Measurements from ENCODE around the gene PLAU. TPM values are rescaled to one million over a fixed set of nuclear protein-coding genes. Genes with fewer than 3 reads are reported as not detected.

PLAU gene
- total and polyA plus RNA-seq, 2 experiments from 2014 or later, result 13.3 to 17.5 TPM

DNA sequence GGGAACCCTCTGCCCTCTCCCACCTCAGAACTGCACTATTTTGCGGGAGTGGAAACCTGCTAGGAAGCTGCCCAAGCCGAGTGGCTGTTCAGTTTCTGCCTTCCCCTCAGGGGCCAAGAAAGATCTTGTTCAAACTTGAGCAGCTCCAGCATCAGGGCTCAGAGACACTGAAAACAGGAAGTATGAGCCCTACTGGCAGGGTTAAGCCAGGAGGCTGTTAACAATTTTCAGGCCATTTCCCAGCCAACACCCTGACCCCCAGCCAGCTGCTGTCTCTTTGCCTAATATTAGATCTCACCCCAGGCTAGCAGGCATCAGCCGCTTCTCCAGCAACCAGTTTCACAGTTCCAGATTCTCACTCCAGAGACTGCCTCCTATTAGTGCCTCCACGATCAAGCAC is 9.2 kb downstream of the PLAU start (continued):
- TF ChIP-seq, protein P1, sequence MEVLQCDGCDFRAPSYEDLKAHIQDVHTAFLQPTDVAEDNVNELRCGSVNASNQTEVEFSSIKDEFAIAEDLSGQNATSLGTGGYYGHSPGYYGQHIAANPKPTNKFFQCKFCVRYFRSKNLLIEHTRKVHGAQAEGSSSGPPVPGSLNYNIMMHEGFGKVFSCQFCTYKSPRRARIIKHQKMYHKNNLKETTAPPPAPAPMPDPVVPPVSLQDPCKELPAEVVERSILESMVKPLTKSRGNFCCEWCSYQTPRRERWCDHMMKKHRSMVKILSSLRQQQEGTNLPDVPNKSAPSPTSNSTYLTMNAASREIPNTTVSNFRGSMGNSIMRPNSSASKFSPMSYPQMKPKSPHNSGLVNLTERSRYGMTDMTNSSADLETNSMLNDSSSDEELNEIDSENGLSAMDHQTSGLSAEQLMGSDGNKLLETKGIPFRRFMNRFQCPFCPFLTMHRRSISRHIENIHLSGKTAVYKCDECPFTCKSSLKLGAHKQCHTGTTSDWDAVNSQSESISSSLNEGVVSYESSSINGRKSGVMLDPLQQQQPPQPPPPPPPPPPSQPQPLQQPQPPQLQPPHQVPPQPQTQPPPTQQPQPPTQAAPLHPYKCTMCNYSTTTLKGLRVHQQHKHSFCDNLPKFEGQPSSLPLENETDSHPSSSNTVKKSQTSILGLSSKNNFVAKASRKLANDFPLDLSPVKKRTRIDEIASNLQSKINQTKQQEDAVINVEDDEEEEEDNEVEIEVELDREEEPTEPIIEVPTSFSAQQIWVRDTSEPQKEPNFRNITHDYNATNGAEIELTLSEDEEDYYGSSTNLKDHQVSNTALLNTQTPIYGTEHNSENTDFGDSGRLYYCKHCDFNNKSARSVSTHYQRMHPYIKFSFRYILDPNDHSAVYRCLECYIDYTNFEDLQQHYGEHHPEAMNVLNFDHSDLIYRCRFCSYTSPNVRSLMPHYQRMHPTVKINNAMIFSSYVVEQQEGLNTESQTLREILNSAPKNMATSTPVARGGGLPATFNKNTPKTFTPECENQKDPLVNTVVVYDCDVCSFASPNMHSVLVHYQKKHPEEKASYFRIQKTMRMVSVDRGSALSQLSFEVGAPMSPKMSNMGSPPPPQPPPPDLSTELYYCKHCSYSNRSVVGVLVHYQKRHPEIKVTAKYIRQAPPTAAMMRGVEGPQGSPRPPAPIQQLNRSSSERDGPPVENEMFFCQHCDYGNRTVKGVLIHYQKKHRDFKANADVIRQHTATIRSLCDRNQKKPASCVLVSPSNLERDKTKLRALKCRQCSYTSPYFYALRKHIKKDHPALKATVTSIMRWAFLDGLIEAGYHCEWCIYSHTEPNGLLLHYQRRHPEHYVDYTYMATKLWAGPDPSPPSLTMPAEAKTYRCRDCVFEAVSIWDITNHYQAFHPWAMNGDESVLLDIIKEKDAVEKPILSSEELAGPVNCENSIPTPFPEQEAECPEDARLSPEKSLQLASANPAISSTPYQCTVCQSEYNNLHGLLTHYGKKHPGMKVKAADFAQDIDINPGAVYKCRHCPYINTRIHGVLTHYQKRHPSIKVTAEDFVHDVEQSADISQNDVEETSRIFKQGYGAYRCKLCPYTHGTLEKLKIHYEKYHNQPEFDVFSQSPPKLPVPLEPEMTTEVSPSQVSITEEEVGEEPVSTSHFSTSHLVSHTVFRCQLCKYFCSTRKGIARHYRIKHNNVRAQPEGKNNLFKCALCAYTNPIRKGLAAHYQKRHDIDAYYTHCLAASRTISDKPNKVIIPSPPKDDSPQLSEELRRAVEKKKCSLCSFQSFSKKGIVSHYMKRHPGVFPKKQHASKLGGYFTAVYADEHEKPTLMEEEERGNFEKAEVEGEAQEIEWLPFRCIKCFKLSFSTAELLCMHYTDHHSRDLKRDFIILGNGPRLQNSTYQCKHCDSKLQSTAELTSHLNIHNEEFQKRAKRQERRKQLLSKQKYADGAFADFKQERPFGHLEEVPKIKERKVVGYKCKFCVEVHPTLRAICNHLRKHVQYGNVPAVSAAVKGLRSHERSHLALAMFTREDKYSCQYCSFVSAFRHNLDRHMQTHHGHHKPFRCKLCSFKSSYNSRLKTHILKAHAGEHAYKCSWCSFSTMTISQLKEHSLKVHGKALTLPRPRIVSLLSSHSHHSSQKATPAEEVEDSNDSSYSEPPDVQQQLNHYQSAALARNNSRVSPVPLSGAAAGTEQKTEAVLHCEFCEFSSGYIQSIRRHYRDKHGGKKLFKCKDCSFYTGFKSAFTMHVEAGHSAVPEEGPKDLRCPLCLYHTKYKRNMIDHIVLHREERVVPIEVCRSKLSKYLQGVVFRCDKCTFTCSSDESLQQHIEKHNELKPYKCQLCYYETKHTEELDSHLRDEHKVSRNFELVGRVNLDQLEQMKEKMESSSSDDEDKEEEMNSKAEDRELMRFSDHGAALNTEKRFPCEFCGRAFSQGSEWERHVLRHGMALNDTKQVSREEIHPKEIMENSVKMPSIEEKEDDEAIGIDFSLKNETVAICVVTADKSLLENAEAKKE (CRISPR knock-in tag; IDR thresholded peaks at IDR 0.05), result no peak
- TF ChIP-seq CREB1 (CRISPR knock-in tag; IDR thresholded peaks at IDR 0.05; ENCODE audit: low read depth) (no peak), EZH2 (IDR thresholded peaks at IDR 0.05; ENCODE audit: low read depth, unreplicated experiment) (no peak), ZNF114 (CRISPR knock-in tag; IDR thresholded peaks at IDR 0.05) (no peak)

DNA sequence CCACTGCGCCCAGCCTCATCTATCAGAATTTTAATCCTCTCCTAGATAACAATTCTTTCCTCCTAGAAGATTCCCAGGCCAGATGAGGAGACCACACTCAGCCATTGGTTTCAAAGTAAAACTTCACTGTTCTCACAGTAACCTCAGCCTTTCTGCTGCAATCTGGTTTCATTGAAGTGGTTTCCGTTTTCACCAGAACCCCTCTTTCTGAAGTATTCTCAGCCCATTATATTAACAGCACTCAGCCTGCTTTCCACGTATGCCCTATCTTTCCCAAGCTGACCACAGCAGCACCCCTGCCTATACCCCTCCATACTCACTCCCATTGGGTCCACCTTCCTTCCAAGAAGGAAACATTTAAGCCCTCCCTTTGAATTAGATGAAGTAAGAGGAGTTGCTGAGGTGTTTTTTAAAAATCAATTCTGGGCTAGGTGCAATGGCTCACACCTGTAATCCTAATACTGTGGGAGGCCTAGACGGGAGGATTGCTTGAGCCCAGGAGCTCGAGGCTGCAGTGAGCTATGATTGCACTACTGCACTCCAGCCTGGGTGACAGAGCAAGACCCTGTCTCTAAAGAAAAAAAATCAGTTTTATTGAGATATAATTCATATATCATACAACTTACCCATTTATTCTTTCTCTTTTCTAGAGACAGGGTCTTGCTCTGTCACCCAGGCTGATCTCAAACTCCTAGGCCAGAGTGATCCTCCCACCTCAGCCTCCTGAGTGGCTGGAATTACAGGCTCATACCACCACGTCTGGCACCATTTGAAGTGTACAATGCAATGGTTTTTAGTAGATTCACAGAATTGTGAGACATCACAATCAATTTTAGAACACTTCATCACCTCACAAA is 11.3 kb downstream of the PLAU start:
- no peak overlapping the region for H3K4me3 Mint-ChIP-seq
- Histone ChIP-seq H3F3A (replicated peaks; ENCODE audit: low read depth) (peaks cover 2% of the 10 kb centered on the region; the same call in 1 of the 2 replicates), H3K4me3 (no peak overlapping the region), H2AFZ (peak overlapping the region; percentile 81; the same call in 1 of the 2 replicates), H3K27me3 (ENCODE audit: insufficient read depth) (no peaks in the 10 kb centered on the region), H4K20me1 (replicated peaks; ENCODE audit: insufficient read depth) (no peaks in the 10 kb centered on the region), H3K9me2 (ENCODE audit: insufficient read depth) (peaks cover 8% of the 10 kb centered on the region), H3K79me2 (replicated peaks; ENCODE audit: insufficient read depth) (no peaks in the 10 kb centered on the region), H3K4me1 (ENCODE audit: insufficient read depth) (peaks cover 15% of the 10 kb centered on the region), H3K4me2 (no peak overlapping the region), H3K27ac (ENCODE audit: low read depth) (no peak overlapping the region), H3K36me3 (ENCODE audit: insufficient read depth) (no peaks in the 10 kb centered on the region)
- peaks cover 10% of the 10 kb centered on the region for H3K27me3 Mint-ChIP-seq (ENCODE audit: insufficient read depth, low read depth, poor library complexity)
- ATAC-seq (no peak), DNase-seq (ENCODE audit: low spot score) (no peak)
- no peaks in the 10 kb centered on the region for H3K9me3 Mint-ChIP-seq
- peaks cover 24% of the 10 kb centered on the region for H3K4me1 Mint-ChIP-seq
- H3K36me3 Mint-ChIP-seq (ENCODE audit: low read depth), result no peaks in the 10 kb centered on the region; the same call in 2 of the 3 replicates
- no peak overlapping the region for H3K27ac Mint-ChIP-seq
- TF ChIP-seq, protein P2, sequence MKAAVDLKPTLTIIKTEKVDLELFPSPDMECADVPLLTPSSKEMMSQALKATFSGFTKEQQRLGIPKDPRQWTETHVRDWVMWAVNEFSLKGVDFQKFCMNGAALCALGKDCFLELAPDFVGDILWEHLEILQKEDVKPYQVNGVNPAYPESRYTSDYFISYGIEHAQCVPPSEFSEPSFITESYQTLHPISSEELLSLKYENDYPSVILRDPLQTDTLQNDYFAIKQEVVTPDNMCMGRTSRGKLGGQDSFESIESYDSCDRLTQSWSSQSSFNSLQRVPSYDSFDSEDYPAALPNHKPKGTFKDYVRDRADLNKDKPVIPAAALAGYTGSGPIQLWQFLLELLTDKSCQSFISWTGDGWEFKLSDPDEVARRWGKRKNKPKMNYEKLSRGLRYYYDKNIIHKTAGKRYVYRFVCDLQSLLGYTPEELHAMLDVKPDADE (IDR thresholded peaks at IDR 0.05), result no peak
- TF ChIP-seq ZNF114 (CRISPR knock-in tag; IDR thresholded peaks at IDR 0.05), result no peak
- TF ChIP-seq, protein P1 (CRISPR knock-in tag; IDR thresholded peaks at IDR 0.05), result no peak
- no peak for TF ChIP-seq ZNF331 (CRISPR knock-in tag; IDR thresholded peaks at IDR 0.05; ENCODE audit: low read depth)
- no peak for TF ChIP-seq POLR2AphosphoS5 (IDR thresholded peaks at IDR 0.05; ENCODE audit: low read depth)
